Activated CD8-positive, alpha-beta memory T cell treated with anti-CD3 and anti-CD28 coated beads, Interleukin-2, amount 10 ng/mL, durations not matched to agents 7 days and 5 days (primary cell): ENCODE measurements around the gene FN1. TPM values are rescaled to one million over a fixed set of nuclear protein-coding genes. Genes with fewer than 3 reads are reported as not detected.

Experiments
- ATAC-seq: fragments of 150-1000 bp; cut with Tn5 transposase; one replicate; pipeline ENCODE4 v1.10.0; 2021; ENCODE audit warnings: moderate library complexity
- CTCF ChIA-PET: fragments of 350-600 bp; sonication (Branson Sonifier 250); formaldehyde crosslinking; loops from one replicate; lab custom pipeline; 2021; ENCODE audit warnings: antibody characterized with exemption; lab: Charles Lee
- DNase-seq: peaks from one replicate; pipeline ENCODE4 v3.0.0-alpha.2; 2020
- H3K27ac Mint-ChIP-seq: one replicate; pipeline ENCODE4 v1.8.0; 2021; ENCODE audit warnings: mild to moderate bottlenecking, mixed read lengths
- H3K27me3 Mint-ChIP-seq: one replicate; pipeline ENCODE4 v1.8.0; 2021; ENCODE audit warnings: mixed read lengths
- H3K36me3 Mint-ChIP-seq: one replicate; pipeline ENCODE4 v1.8.0; 2021; ENCODE audit warnings: mild to moderate bottlenecking, mixed read lengths
- H3K4me1 Mint-ChIP-seq: one replicate; pipeline ENCODE4 v1.8.0; 2021; ENCODE audit warnings: mixed read lengths
- H3K4me3 Mint-ChIP-seq: one replicate; pipeline ENCODE4 v1.8.0; 2021; ENCODE audit warnings: mild to moderate bottlenecking, moderate library complexity, mixed read lengths
- H3K9me3 Mint-ChIP-seq: one replicate; pipeline ENCODE4 v1.8.0; 2022; ENCODE audit warnings: low read depth, mixed read lengths
- total RNA-seq, 2 experiments: library from RNA; stranded (reverse); gene quantifications; one replicate each; pipeline ENCODE4 v1.2.3, GENCODE V29; 2021

Gene FN1
- total RNA-seq, 2 experiments from 2014 or later = 0.70 to 2.5 TPM

DNA sequence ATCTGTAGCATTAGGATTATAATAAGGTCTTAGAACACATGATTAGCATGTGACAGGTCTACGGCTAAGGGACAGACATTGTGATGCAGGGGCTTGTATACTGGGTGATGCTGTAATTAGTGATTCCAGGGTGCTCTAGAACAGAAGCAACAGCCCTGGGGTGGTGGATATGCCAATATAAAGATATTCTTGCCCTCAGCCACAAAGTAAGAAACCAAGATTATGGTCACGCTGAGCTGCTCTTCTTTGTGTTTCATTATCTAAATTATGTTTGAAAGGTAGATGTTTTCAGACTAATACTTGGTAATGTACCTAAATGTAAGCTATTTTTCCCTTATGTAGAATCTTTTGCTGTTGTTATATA, 45.3 kb downstream of the FN1 start:
- ATAC-seq (no peak), DNase-seq (no peak)
- Mint-ChIP-seq H3K27ac (no peak overlapping the region), H3K27me3 (peaks cover 14% of the 10 kb centered on the region), H3K36me3 (no peaks in the 10 kb centered on the region), H3K4me1 (no peaks in the 10 kb centered on the region), H3K4me3 (no peak overlapping the region), H3K9me3 (no peaks in the 10 kb centered on the region)
- CTCF ChIA-PET = interaction anchor here (1.4 to 2.2 kb wide), 2 partner anchors 14 to 64 kb away, joined by 3 to 5 read pairs; no protein-coding TSS in a partner anchor

DNA sequence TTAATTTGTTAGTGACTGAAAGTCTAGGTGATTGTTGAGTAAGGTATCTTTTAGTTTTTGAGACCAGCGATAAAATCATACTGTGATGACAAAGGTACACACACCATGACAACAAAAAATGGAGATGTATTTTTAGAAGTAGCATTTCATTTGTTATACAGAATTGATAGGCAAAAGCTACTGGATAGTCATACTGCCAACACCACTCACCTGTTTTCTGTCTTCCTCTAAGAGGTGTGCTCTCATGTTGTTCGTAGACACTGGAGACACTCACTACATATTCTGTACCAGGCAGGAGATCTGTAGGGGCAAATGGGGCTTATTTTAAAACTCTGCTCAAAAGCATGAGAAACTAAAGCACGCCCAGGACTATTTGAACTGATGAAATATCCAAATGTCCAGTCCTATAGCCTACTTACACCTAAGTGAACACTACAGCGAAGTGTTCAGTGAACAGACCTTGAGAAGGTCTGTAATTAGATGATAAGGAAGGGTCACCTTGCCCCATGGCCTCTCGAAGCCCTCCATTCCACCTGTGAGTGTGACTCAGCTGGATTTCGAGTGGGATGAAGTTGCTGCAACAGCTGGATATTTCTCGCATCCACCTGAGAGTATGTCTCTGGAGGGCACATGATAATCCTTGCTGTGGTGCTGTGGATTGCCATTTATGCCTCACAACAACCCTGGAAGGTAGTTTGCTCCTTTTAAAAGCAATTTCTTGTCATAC, 47.7 kb downstream of the FN1 start:
- ATAC-seq (no peak), DNase-seq (no peak)
- Mint-ChIP-seq H3K9me3 (no peaks in the 10 kb centered on the region), H3K4me1 (no peaks in the 10 kb centered on the region), H3K27me3 (peaks cover 7% of the 10 kb centered on the region), H3K4me3 (no peak overlapping the region), H3K27ac (no peak overlapping the region), H3K36me3 (no peaks in the 10 kb centered on the region)
- CTCF ChIA-PET = no interaction called here

DNA sequence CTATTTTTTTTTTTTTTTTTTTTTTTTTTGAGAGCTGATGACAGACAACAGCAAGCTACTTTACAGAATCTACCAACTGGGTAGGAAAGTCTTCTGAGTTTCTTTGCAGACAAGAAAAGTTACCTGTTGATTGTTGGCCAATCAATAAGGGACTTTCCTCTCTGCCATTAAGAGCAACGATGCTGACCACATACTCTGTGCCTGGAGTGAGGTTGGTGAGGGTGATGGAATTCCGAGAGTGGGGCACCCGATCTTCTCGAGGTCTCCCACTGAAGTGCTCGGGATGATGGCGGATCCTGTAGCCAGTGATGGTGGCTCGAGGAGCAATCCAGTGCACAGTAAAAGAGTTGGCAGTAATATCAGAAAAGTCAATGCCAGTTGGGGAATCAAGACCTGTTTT, 49.3 kb downstream of the FN1 start:
- no peak overlapping the region for H3K4me3 Mint-ChIP-seq
- ATAC-seq = no peak
- no peak overlapping the region for H3K27ac Mint-ChIP-seq
- H3K36me3 Mint-ChIP-seq = no peaks in the 10 kb centered on the region
- peaks cover 2% of the 10 kb centered on the region for H3K27me3 Mint-ChIP-seq
- H3K4me1 Mint-ChIP-seq = no peaks in the 10 kb centered on the region
- no peak for DNase-seq
- CTCF ChIA-PET = no interaction called here
- no peaks in the 10 kb centered on the region for H3K9me3 Mint-ChIP-seq

DNA sequence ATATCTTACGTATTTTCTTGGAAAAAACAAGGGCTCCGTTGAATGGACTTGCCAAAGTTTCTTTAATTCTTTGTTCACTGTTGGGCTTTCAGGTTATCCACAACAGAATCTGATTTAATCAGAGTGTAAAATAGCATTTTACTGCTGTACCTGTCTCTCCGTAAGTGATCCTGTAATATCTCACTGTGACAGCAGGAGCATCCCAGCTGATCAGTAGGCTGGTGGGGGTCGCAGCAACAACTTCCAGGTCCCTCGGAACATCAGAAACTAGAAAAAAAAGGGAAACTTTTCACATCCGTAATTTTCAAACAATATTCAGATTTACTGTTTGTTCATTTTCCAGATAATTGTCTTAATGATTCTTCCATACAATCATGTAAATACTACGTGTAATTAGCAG, 51.2 kb downstream of the FN1 start:
- no peak for ATAC-seq
- Mint-ChIP-seq H3K36me3 (no peaks in the 10 kb centered on the region), H3K9me3 (no peaks in the 10 kb centered on the region), H3K27ac (no peak overlapping the region), H3K27me3 (no peaks in the 10 kb centered on the region), H3K4me3 (no peak overlapping the region), H3K4me1 (no peaks in the 10 kb centered on the region)
- no peak for DNase-seq
- CTCF ChIA-PET = no interaction called here

DNA sequence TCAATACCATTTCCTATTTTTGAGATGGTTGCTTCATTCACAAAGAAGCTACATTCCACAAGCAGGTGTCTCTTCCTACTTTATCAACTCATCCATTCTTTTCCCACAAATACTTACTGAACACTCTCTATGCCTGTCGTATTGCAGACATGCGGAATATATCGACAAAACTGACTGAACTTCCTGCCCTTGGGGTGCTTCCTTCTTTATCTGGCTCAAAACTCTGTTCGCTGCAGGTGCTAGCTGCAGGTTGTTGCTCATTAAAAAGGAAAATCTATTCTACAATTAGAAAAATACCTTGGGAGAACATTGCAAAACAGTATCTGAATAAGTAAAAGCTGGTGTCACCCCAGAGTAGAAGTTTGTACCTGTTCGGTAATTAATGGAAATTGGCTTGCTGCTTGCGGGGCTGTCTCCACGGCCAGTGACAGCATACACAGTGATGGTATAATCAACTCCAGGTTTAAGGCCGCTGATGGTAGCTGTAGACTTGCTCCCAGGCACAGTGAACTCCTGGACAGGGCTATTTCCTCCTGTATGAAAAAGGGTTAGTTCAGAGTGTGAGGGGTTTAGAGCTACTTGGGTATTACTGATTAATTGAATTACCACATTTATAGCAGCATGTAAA, 52.1 kb downstream of the FN1 start:
- Mint-ChIP-seq H3K4me1 (no peaks in the 10 kb centered on the region), H3K27ac (no peak overlapping the region), H3K4me3 (no peak overlapping the region), H3K27me3 (no peaks in the 10 kb centered on the region), H3K36me3 (no peaks in the 10 kb centered on the region), H3K9me3 (no peaks in the 10 kb centered on the region)
- ATAC-seq (no peak), DNase-seq (no peak)
- CTCF ChIA-PET = no interaction called here

DNA sequence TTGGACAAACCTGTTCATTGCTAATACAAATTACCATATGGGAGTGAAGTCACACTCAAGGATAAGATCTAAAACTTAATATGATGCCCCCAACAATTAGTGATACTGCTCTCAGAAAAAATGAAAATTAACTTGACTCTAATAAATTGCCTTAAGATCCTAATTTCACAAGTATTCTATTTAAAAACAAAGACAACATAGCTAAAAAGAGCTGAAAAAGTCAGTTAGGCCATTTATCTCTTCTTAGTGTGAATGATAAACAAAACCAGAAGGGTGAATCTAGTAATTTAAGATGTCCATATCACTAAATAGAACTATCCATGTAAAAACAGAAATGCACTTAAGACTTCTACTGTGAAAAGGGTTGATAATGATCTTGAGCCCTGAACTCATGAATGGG, 53.4 kb downstream of the FN1 start:
- Mint-ChIP-seq H3K27me3 (no peaks in the 10 kb centered on the region), H3K4me1 (no peaks in the 10 kb centered on the region), H3K9me3 (no peaks in the 10 kb centered on the region), H3K36me3 (no peaks in the 10 kb centered on the region), H3K4me3 (no peak overlapping the region), H3K27ac (no peak overlapping the region)
- CTCF ChIA-PET = no interaction called here
- no peak for DNase-seq
- no peak for ATAC-seq

DNA sequence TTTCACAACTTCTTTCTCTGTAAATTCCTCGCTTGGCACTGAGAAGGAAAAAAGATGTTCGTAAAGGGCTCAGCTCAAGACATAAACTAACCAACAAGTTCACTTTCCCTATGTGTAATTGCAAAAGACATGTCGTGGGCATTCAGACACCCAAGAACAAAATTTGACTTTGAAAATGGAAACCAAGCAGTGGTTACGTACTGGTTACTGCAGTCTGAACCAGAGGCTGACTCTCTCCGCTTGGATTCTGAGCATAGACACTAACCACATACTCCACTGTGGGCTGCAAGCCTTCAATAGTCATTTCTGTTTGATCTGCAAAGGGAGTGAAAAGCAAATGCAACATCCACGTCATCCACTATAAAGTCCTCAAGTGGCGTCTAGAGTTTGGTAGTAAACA, 53.9 kb downstream of the FN1 start:
- H3K27ac Mint-ChIP-seq = no peak overlapping the region
- H3K36me3 Mint-ChIP-seq = no peaks in the 10 kb centered on the region
- CTCF ChIA-PET = no interaction called here
- no peaks in the 10 kb centered on the region for H3K4me1 Mint-ChIP-seq
- ATAC-seq (no peak), DNase-seq (no peak)
- H3K4me3 Mint-ChIP-seq = no peak overlapping the region
- no peaks in the 10 kb centered on the region for H3K9me3 Mint-ChIP-seq
- H3K27me3 Mint-ChIP-seq = no peaks in the 10 kb centered on the region

DNA sequence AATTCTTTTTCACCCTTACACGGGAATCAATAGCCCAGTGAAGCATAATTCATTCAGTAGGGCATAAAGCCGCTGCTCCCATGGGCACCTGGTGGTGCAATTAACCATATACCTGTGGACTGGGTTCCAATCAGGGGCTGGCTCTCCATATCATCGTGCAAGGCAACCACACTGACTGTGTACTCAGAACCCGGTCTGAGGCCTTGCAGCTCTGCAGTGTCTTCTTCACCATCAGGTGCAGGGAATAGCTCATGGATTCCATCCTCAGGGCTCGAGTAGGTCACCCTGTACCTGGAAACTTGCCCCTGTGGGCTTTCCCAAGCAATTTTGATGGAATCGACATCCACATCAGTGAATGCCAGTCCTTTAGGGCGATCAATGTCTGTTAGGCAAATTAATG, 55.2 kb downstream of the FN1 start:
- no peaks in the 10 kb centered on the region for H3K9me3 Mint-ChIP-seq
- no peaks in the 10 kb centered on the region for H3K27me3 Mint-ChIP-seq

DNA sequence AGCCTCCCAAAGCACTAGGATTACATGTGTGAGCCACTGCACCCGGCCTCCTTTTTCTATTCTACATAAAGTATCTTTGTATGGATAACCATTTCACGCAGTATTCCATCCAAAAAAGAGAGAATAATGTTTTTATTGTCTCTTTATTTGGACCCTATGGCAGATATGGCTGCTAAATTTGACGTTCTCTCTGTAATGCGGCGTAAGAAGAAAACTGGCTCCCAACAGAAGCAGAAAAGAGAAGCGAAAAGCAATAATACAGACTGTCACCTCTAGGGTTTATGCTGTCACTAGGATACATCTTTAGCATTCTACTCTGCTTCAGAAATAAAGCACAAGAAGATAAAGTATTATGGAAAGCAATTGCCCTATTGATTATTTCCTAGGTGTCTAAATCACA, 55.9 kb downstream of the FN1 start:
- Mint-ChIP-seq H3K4me3 (no peak overlapping the region), H3K9me3 (no peaks in the 10 kb centered on the region), H3K27ac (no peak overlapping the region), H3K36me3 (peaks cover 3% of the 10 kb centered on the region), H3K27me3 (no peaks in the 10 kb centered on the region), H3K4me1 (no peaks in the 10 kb centered on the region)
- no peak for DNase-seq
- CTCF ChIA-PET = no interaction called here
- no peak for ATAC-seq

More for the DNA sequence above, 55.2 kb downstream of the FN1 start:
- Mint-ChIP-seq H3K27ac (no peak overlapping the region), H3K4me3 (no peak overlapping the region), H3K4me1 (no peaks in the 10 kb centered on the region), H3K36me3 (peaks cover 3% of the 10 kb centered on the region)
- CTCF ChIA-PET = no interaction called here
- DNase-seq (no peak), ATAC-seq (no peak)

DNA sequence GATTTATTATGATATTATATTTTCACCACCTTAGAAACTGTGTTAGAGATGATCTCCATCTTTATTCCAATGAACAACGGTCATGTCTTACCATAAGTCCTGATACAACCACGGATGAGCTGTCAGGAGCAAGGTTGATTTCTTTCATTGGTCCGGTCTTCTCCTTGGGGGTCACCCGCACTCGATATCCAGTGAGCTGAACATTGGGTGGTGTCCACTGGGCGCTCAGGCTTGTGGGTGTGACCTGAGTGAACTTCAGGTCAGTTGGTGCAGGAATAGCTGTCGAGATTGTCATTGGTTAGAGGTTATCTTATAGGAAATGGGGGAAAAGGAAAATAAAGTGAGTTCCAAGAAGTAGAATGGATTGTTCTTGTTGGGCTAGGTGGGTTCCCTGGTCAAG, 56.8 kb downstream of the FN1 start:
- Mint-ChIP-seq H3K4me1 (no peaks in the 10 kb centered on the region), H3K4me3 (no peak overlapping the region), H3K9me3 (no peaks in the 10 kb centered on the region), H3K27me3 (no peaks in the 10 kb centered on the region), H3K36me3 (peaks cover 12% of the 10 kb centered on the region), H3K27ac (no peak overlapping the region)
- CTCF ChIA-PET = no interaction called here
- DNase-seq = no peak
- no peak for ATAC-seq

DNA sequence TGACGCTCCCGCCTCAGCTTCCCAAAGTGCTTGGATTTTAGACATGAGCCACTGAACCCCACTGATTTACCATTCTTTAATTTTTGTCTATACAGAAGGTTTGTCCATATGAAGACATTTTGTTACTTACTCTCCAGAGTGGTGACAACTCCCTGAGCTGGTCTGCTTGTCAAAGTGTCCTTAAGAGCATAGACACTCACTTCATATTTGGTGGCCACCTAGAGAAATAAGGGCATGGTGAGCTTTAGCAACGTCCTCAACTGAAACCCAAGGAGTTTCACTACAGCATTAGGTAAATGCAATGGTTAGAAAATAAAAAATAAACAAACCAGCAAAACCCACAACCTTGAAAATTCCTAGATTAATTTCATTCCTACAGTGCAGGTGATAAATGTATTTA, 57.8 kb downstream of the FN1 start:
- no peak for DNase-seq

DNA sequence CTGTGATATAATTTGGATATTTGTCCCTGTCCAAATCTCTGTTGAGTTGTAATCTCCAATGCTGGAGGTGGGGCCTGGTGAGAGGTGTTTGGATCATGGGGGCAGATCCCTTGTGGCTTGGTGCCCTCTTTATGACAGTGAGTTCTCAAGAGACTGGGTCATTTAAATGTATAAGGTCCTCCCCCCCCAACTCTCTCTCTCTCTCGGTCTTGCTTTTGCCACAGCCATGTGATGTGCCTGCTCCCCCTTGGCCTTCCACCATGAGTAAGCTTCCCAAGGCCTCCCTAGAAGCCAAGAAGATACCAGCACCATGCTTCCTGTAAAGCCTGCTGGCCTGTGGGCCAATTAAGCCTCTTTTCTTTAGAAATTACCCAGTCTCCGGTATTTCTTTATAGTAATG, 58.6 kb downstream of the FN1 start:
- H3K4me1 Mint-ChIP-seq = no peaks in the 10 kb centered on the region
- CTCF ChIA-PET = interaction anchor here (1.3 kb wide), 1 partner anchor 14 kb away, joined by 3 read pairs; no protein-coding TSS in a partner anchor
- H3K9me3 Mint-ChIP-seq = no peaks in the 10 kb centered on the region
- ATAC-seq = no peak
- H3K27me3 Mint-ChIP-seq = no peaks in the 10 kb centered on the region
- DNase-seq = no peak
- H3K27ac Mint-ChIP-seq = no peak overlapping the region
- H3K36me3 Mint-ChIP-seq = peaks cover 14% of the 10 kb centered on the region
- H3K4me3 Mint-ChIP-seq = no peak overlapping the region

More for the DNA sequence above, 57.8 kb downstream of the FN1 start:
- H3K27ac Mint-ChIP-seq = no peak overlapping the region
- ATAC-seq = no peak
- CTCF ChIA-PET = interaction anchor here (0.6 kb wide), 1 partner anchor 62 kb away, joined by 3 read pairs; no protein-coding TSS in a partner anchor
- H3K4me3 Mint-ChIP-seq = no peak overlapping the region
- no peaks in the 10 kb centered on the region for H3K4me1 Mint-ChIP-seq
- peaks cover 14% of the 10 kb centered on the region for H3K36me3 Mint-ChIP-seq
- H3K27me3 Mint-ChIP-seq = no peaks in the 10 kb centered on the region
- no peaks in the 10 kb centered on the region for H3K9me3 Mint-ChIP-seq

DNA sequence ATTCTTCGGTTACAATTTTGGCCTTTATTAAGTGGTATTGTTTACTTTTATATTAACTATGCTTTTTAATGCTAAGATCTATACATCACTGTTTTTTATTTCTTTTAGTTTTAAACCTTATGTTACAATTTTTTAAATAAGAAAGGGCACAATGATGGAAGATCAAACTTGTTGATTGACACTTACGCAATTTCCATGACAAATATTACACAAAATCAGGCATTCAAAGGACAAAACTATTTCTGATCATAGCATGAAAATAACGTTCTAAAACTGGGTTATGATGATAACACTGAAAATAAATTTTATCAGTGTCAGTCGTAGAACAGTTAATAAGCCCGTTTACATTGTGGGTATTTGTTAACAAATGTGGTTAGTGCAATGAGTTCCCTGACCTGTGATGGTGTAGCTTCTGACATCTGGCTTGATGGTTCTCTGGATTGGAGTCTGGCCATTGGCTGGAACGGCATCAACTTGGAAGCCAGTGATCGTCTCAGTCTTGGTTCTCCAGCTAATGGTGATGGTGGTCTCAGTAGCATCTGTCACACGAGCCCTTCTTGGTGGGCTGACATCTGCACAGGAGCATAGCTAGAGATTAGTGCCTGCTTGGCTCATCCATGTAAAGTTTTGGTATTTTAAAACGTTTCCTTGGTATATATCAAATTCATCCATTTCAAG, 59.6 kb downstream of the FN1 start:
- H3K27me3 Mint-ChIP-seq = no peaks in the 10 kb centered on the region
- H3K4me3 Mint-ChIP-seq = no peak overlapping the region
- peaks cover 14% of the 10 kb centered on the region for H3K36me3 Mint-ChIP-seq
- no peaks in the 10 kb centered on the region for H3K4me1 Mint-ChIP-seq
- DNase-seq (no peak), ATAC-seq (no peak)
- CTCF ChIA-PET = interaction anchor here (1.3 kb wide), 1 partner anchor 15 kb away, joined by 3 read pairs; no protein-coding TSS in a partner anchor
- H3K27ac Mint-ChIP-seq = no peak overlapping the region
- H3K9me3 Mint-ChIP-seq = no peaks in the 10 kb centered on the region

DNA sequence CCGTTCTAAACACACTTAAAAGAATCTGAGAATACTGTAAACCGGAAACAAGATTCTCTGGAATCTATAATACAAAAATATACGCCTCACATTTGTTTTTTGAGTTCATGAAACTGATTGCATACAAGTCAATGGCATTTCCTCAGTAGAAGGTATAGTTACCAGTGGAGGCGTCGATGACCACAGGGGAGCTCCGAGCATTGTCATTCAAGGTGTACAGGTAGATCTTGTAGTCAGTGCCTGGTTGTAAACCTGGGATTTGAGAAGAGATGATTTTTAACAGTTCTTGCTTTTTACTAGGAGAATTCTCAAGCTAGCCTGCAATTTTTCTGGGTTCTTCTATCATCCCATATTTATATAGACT, 60.4 kb downstream of the FN1 start:
- Mint-ChIP-seq H3K4me3 (no peak overlapping the region), H3K27ac (no peak overlapping the region), H3K9me3 (no peaks in the 10 kb centered on the region), H3K4me1 (no peaks in the 10 kb centered on the region), H3K36me3 (peaks cover 14% of the 10 kb centered on the region), H3K27me3 (no peaks in the 10 kb centered on the region)
- CTCF ChIA-PET = no interaction called here
- no peak for DNase-seq
- ATAC-seq = no peak
